GM10847 (cell line): Measurements from ENCODE around the gene DTNB.

Experiments
- POLR2A ChIP-seq: IDR thresholded peaks from 2 replicates; pipeline ENCODE4 v1.6.1; 2011; ENCODE audit not compliant: insufficient read length; ENCODE audit errors: extremely low read depth

Gene DTNB

GRCh38 chr2:25615386-25615785 lies 58.0 kb downstream of the DTNB start:
- TF ChIP-seq POLR2A, result no peak

- no peak for TF ChIP-seq POLR2A
Observed at GRCh38 chr2:25614711-25615110, 58.7 kb downstream of the DTNB start.

GRCh38 chr2:25608718-25609117 lies 64.7 kb downstream of the DTNB start:
- no peak for TF ChIP-seq POLR2A

GRCh38 chr2:25606892-25607291 lies 66.5 kb downstream of the DTNB start:
- no peak for TF ChIP-seq POLR2A

- TF ChIP-seq POLR2A, result no peak
Observed at GRCh38 chr2:25602333-25602723, 71.0 kb downstream of the DTNB start.

- no peak for TF ChIP-seq POLR2A
Observed at GRCh38 chr2:25598911-25599310, 74.5 kb downstream of the DTNB start.

- TF ChIP-seq POLR2A, result no peak
Observed at GRCh38 chr2:25598332-25598731, 75.0 kb downstream of the DTNB start.

GRCh38 chr2:25597881-25598280 lies 75.5 kb downstream of the DTNB start:
- no peak for TF ChIP-seq POLR2A

GRCh38 chr2:25596516-25597244 lies 76.7 kb downstream of the DTNB start:
- no peak for TF ChIP-seq POLR2A

GRCh38 chr2:25595393-25595792 lies 78.0 kb downstream of the DTNB start:
- no peak for TF ChIP-seq POLR2A

GRCh38 chr2:25594991-25595390 lies 78.4 kb downstream of the DTNB start:
- no peak for TF ChIP-seq POLR2A

- TF ChIP-seq POLR2A, result no peak
Observed at GRCh38 chr2:25592766-25593292, 80.5 kb downstream of the DTNB start.

GRCh38 chr2:25590921-25591505 lies 82.4 kb downstream of the DTNB start:
- TF ChIP-seq POLR2A, result no peak

- TF ChIP-seq POLR2A, result no peak
Observed at GRCh38 chr2:25589676-25590205, 83.6 kb downstream of the DTNB start.

- no peak for TF ChIP-seq POLR2A
Observed at GRCh38 chr2:25588576-25588975, 84.8 kb downstream of the DTNB start.

- TF ChIP-seq POLR2A, result no peak
Observed at GRCh38 chr2:25587361-25587760, 86.0 kb downstream of the DTNB start.
